Endothelial cell of umbilical vein (primary cell): ENCODE measurements around the gene ABHD10. TPM values are rescaled to one million over a fixed set of nuclear protein-coding genes. Genes with fewer than 3 reads are reported as not detected.

ENCODE experiments used
- BruUV-seq: library from RNA; stranded (reverse); fragments of 400-500 nt; replicated peaks from 2 replicates; lab custom pipeline; 2021; lab: Mats Ljungman, UMichigan
- CTCF ChIA-PET: fragments of 300-600, 350-600 bp; sonication (Branson Sonifier 250); formaldehyde crosslinking; loops from one replicate; lab custom pipeline; 2021; ENCODE audit warnings: antibody characterized with exemption, inconsistent platforms; lab: Charles Lee
- POLR2A ChIA-PET: fragments of 300-600, 350-600 bp; sonication (Branson Sonifier 250); formaldehyde crosslinking; loops from one replicate; lab custom pipeline; 2021; ENCODE audit warnings: antibody characterized with exemption, inconsistent platforms; lab: Charles Lee
- DNase-seq: peaks from one replicate; pipeline ENCODE4 v3.0.0-alpha.2; 2011; ENCODE audit warnings: low read depth, low spot score
- FAIRE-seq: peaks from 2 replicates; lab custom pipeline; 2011; peaks lifted over from hg19 to GRCh38; lab: Jason Lieb, UNC
- H2AFZ ChIP-seq: 2 replicates; pipeline ENCODE4 v1.6.0; 2012; ENCODE audit warnings: low read depth, low read length, control low read depth, inconsistent platforms
- H3K27ac ChIP-seq: 2 replicates; pipeline ENCODE4 v1.5.1; 2011; ENCODE audit warnings: low read depth, mild to moderate bottlenecking, control low read depth, low read length, moderate library complexity; ENCODE audit not compliant: insufficient read depth
- H3K27me3 ChIP-seq, 2 experiments: 2 replicates each; pipeline versions ENCODE4 v1.6.0 to v1.6.1; 2011; ENCODE audit warnings: low read length in 2 of 2, mixed read lengths in 1 of 2; ENCODE audit not compliant: control insufficient read depth in 2 of 2, insufficient read depth in 2 of 2
- H3K36me3 ChIP-seq, 2 experiments: 2 replicates in 1 of 2; 3 replicates in 1 of 2; pipeline ENCODE4 v1.5.1; 2011; ENCODE audit warnings: low read length in 2 of 2, mild to moderate bottlenecking in 1 of 2, moderate library complexity in 1 of 2; ENCODE audit not compliant: control insufficient read depth in 2 of 2, insufficient read depth in 2 of 2; ENCODE audit errors: extremely low read depth in 1 of 2
- H3K4me1 ChIP-seq: 3 replicates; pipeline ENCODE4 v1.5.1; 2011; ENCODE audit warnings: mild to moderate bottlenecking, low read length; ENCODE audit not compliant: control insufficient read depth, insufficient read depth; ENCODE audit errors: extremely low read depth
- H3K4me2 ChIP-seq: 2 replicates; pipeline ENCODE4 v1.6.1; 2011; ENCODE audit warnings: low read length, control low read depth, mixed read lengths; ENCODE audit not compliant: insufficient read depth
- H3K4me3 ChIP-seq, 3 experiments: fragments of 200-600 bp in 1 of 3; sonication (generic), shearing (Covaris generic) in 1 of 3; replicated peaks in 1 of 3; 2 replicates each; pipeline ENCODE4 v1.5.1; 2011 to 2016; ENCODE audit warnings: control low read depth in 3 of 3, low read length in 3 of 3, mild to moderate bottlenecking in 2 of 3, inconsistent platforms in 1 of 3, low read depth in 1 of 3, moderate library complexity in 1 of 3; ENCODE audit not compliant: insufficient read depth in 1 of 3
- H3K79me2 ChIP-seq: 2 replicates; pipeline ENCODE4 v1.6.0; 2012; ENCODE audit warnings: low read length, inconsistent platforms; ENCODE audit not compliant: control insufficient read depth, insufficient read depth
- H3K9ac ChIP-seq: replicated peaks from 2 replicates; pipeline ENCODE3; 2011; ENCODE audit warnings: low read length, control low read depth; ENCODE audit not compliant: insufficient read depth; ENCODE audit errors: extremely low read depth
- H3K9me1 ChIP-seq: replicated peaks from 3 replicates; pipeline ENCODE4 v1.6.0; 2011; ENCODE audit warnings: mild to moderate bottlenecking, low read length; ENCODE audit not compliant: control insufficient read depth, insufficient read depth; ENCODE audit errors: extremely low read depth
- H3K9me3 ChIP-seq: replicated peaks from 2 replicates; pipeline ENCODE4 v1.5.1; 2012; ENCODE audit warnings: low read length, inconsistent platforms; ENCODE audit not compliant: control insufficient read depth, insufficient read depth
- H4K20me1 ChIP-seq: replicated peaks from 2 replicates; pipeline ENCODE3; 2011; ENCODE audit warnings: mild to moderate bottlenecking, low read length; ENCODE audit not compliant: control insufficient read depth, insufficient read depth; ENCODE audit errors: extremely low read depth
- CTCF ChIP-seq, 2 donors: IDR thresholded peaks; 1 replicate in 1 of 2; 2 replicates in 1 of 2; pipeline ENCODE4 v1.5.1; 2011; ENCODE audit warnings: low read length in 2 of 2, mild to moderate bottlenecking in 2 of 2, moderate library complexity in 2 of 2, control low read depth in 1 of 2, inconsistent platforms in 1 of 2, low read depth in 1 of 2; ENCODE audit not compliant: insufficient read depth in 1 of 2; ENCODE audit errors: extremely low read depth in 1 of 2
- EZH2 ChIP-seq: IDR thresholded peaks from 2 replicates; pipeline ENCODE4 v1.6.1; 2012; ENCODE audit warnings: borderline replicate concordance, low read depth, mild to moderate bottlenecking, moderate library complexity, low read length, inconsistent platforms; ENCODE audit not compliant: severe bottlenecking
- FOS ChIP-seq: IDR thresholded peaks from 2 replicates; pipeline ENCODE4 v1.6.1; 2011; ENCODE audit warnings: mild to moderate bottlenecking, low read length, moderate library complexity, borderline replicate concordance; ENCODE audit not compliant: insufficient read depth
- GATA2 ChIP-seq: IDR thresholded peaks from 2 replicates; pipeline ENCODE4 v1.7.0; 2011; ENCODE audit warnings: low read depth, mild to moderate bottlenecking, moderate library complexity, mixed read lengths, low read length; ENCODE audit not compliant: insufficient read length, insufficient read depth
- JUN ChIP-seq: IDR thresholded peaks from 2 replicates; pipeline ENCODE4 v1.6.1; 2011; ENCODE audit warnings: borderline replicate concordance, low read depth; ENCODE audit not compliant: insufficient read length, insufficient read depth
- MAX ChIP-seq: IDR thresholded peaks from 2 replicates; pipeline ENCODE4 v1.6.1; 2011; ENCODE audit not compliant: insufficient read depth, insufficient read length
- MYC ChIP-seq: IDR thresholded peaks from one replicate; pipeline ENCODE4 v1.6.1; 2011; ENCODE audit warnings: mild to moderate bottlenecking, low read depth, low read length
- POLR2A ChIP-seq: IDR thresholded peaks from 2 replicates; pipeline ENCODE4 v1.6.1; 2012; ENCODE audit warnings: low read depth, mild to moderate bottlenecking, control low read depth, low read length
- POLR2AphosphoS5 ChIP-seq: IDR thresholded peaks from 2 replicates; pipeline ENCODE4 v1.6.1; 2012; ENCODE audit warnings: low read depth, mild to moderate bottlenecking, control low read depth, low read length, moderate library complexity; ENCODE audit not compliant: insufficient read depth
- dilution Hi-C: fragments of 300-500 bp; cut with MboI; formaldehyde crosslinking; loops from one replicate; pipeline ENCODE4 v1.15.0; 2019; ENCODE audit warnings: low sequenced_read_pairs; ENCODE audit not compliant: extremely low pct_ligation_motif_present
- intact Hi-C: fragments of 100-400 bp; cut with micrococcal nuclease; formaldehyde crosslinking; loops from one replicate; pipeline ENCODE4 v1.10.0; 2022
- polyA plus RNA-seq, 4 experiments: library from polyadenylated mRNA; depleted of rRNA in 3 of 4; stranded (reverse) in 3 of 4; unstranded in 1 of 4; fragments of >200 nt; gene quantifications; 2 replicates each; pipeline versions ENCODE4 v1.2.1 to v1.2.3, GENCODE V29; 2011 to 2012; ENCODE audit warnings: missing spikeins in 1 of 4
- total RNA-seq: library from RNA; stranded (reverse); gene quantifications from 2 replicates; pipeline ENCODE4 v1.2.3, GENCODE V29; 2021

The ABHD10 gene
- total and polyA plus RNA-seq, 2 donors (not counting 3 experiments of a cell fraction or from before 2014, with no cell fraction given) = 10.0 to 37.0 TPM

- intact Hi-C loops = no loop called here
Observed at GRCh38 chr3:111984636-111985298, 5.9 kb downstream of the ABHD10 start.

More at GRCh38 chr3:111984636-111985298, 5.9 kb downstream of the ABHD10 start:
- peaks cover 17% of the 10 kb centered on the region for H3K4me1 ChIP-seq
- no peak overlapping the region for H3K9ac ChIP-seq
- H3K4me2 ChIP-seq = no peak overlapping the region
- peaks cover 0 to 13% of the 10 kb centered on the region in 2 experiments for H3K36me3 ChIP-seq
- H2AFZ ChIP-seq = no peak overlapping the region
- H3K9me1 ChIP-seq = no peaks in the 10 kb centered on the region
- ChIA-PET POLR2A (no interaction called here), CTCF (interaction anchor here (1.1 kb wide), 1 partner anchor 268 kb away, joined by 3 read pairs; no protein-coding TSS in a partner anchor)
- no peak overlapping the region for H3K27ac ChIP-seq
- no peaks in the 10 kb centered on the region for H3K9me3 ChIP-seq
- peaks cover 35% of the 10 kb centered on the region for H3K79me2 ChIP-seq
- FAIRE-seq = no peak
- H3K27me3 ChIP-seq = no peaks in the 10 kb centered on the region
- TF ChIP-seq FOS (no peak), MYC (no peak), MAX (no peak), GATA2 (no peak), CTCF (IDR thresholded peaks at IDR 0.05; ENCODE audit: extremely low read depth in 1 of 2, insufficient read depth in 1 of 2, low read depth in 1 of 2, low read length in 2 of 2) (no peak), EZH2 (no peak), POLR2A (no peak), POLR2AphosphoS5 (no peak), JUN (no peak)
- H4K20me1 ChIP-seq = no peaks in the 10 kb centered on the region
- no peak for DNase-seq
- H3K4me3 ChIP-seq = no peak overlapping the region
- no TSS peak for BruUV-seq
- dilution Hi-C loops = no loop called here
